ENCODE data around the gene CAMKV. TPM values are rescaled to one million over a fixed set of nuclear protein-coding genes. Genes with fewer than 3 reads are reported as not detected.

CAMKV gene
- total RNA-seq, 2 donors from 2014 or later, result 0.12 to 0.34 TPM

GRCh38 chr3:49813497-49814174 is 56.1 kb downstream of the CAMKV start, which contains the start of gene UBA7:
Gene UBA7 (minus strand): TSS chr3:49813953. CDS start chr3:49813787, 166 bp downstream.
- intact Hi-C loops (cut with DNase I, micrococcal nuclease), result no loop called here
- ATAC-seq, result peak; percentile 98
- peak; percentile 53 to 55 for DNase-seq

DNA sequence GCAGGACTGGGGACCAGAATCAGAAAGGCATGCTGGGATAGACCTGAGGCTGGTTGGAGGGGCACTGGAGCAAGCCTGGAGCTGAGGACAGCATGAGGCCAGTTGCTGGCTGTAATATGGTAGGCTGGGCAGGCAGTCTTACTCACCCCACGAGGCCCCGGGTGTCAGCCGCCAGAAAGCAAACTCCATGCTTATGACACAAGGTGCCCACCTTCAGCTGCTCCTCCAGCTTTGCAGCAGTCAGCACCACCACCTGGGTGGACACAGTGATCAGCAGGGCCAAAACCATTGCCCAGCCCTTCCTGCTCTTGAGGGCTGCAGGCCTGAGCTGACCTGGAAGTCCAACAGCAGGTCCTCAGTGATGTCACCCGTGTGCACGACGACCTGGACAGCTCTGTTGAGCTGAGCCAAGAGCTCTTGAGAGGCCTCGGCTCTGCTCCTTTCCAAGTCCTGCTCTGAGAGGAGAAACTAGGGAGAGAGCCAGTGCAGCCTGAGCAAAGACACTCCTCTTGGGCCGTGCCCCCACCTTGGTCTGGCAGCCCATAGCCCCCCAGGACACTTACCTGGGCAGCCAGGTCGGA is 56.7 kb downstream of the CAMKV start:
- DNase-seq (peak in 1 of 2 donors; percentile 16), ATAC-seq (peak; percentile 37)
- intact Hi-C loops (cut with DNase I, micrococcal nuclease), result no loop called here

Other genes starting within 250 kb of the CAMKV start
- gene APEH, start 195.6 kb downstream of the CAMKV start, total RNA-seq, result 100 to 1,000 TPM; 153 to 182 TPM
- 10 to 100 TPM; 22.1 to 28.2 TPM for gene MST1, start 180.4 kb downstream of the CAMKV start, total RNA-seq
- gene RNF123, start 180.3 kb downstream of the CAMKV start, total RNA-seq, result 10 to 100 TPM; 40.3 to 44.0 TPM
- gene AMIGO3, start 150.2 kb downstream of the CAMKV start, total RNA-seq, result not detected
- 10 to 100 TPM; 54.2 to 78.4 TPM for gene GMPPB, start 146.0 kb downstream of the CAMKV start, total RNA-seq
- 10 to 100 TPM; 29.2 to 36.9 TPM for gene IP6K1, start 83.4 kb downstream of the CAMKV start, total RNA-seq
- under 1 TPM in 1 of 2 donors, not detected in 1; 0.20 TPM for gene CDHR4, start 70.0 kb downstream of the CAMKV start, total RNA-seq
- 1 to 10 TPM in 1 of 2 donors, under 1 TPM in 1; 0.27 to 2.0 TPM for gene INKA1, start 66.6 kb downstream of the CAMKV start, total RNA-seq
- 100 to 1,000 TPM in 1 of 2 donors, 10 to 100 TPM in 1; 71.6 to 102 TPM for gene UBA7, start 56.0 kb downstream of the CAMKV start, total RNA-seq
- gene TRAIP, start 13.3 kb downstream of the CAMKV start, total RNA-seq, result 1 to 10 TPM; 3.2 to 5.3 TPM
- gene MST1R, start 34.0 kb upstream of the CAMKV start, total RNA-seq, result 100 to 1,000 TPM; 124 to 145 TPM
- gene MON1A, start 59.9 kb upstream of the CAMKV start, total RNA-seq, result 1 to 10 TPM; 9.4 TPM
- 10 to 100 TPM; 63.7 to 76.6 TPM for gene RBM6, start 70.2 kb upstream of the CAMKV start, total RNA-seq
- gene RBM5, start 219.0 kb upstream of the CAMKV start, total RNA-seq, result 100 to 1,000 TPM; 124 to 135 TPM